NCI-H82 (cell line): ENCODE measurements around the gene ZNF846.
A peak's percentile ranks its signal among the peaks of the same experiment; 100 is the strongest.
"Not testable (repeated sequence)": the region's sequence is repeated elsewhere in the genome, so short reads cannot be mapped to it uniquely, and the experiment has no call there.

ENCODE experiments used
- DNase-seq: peaks from one replicate; lab custom pipeline; 2025; lab: John Stamatoyannopoulos, UW

Gene ZNF846

GRCh38 chr19:9768175-9769112 lies at the start of gene ZNF846:
Gene ZNF846, minus strand, starts transcription at chr19:9768738. Its CDS starts 3,788 bp downstream, at chr19:9764950.
- peak; percentile 97 for DNase-seq

DNA sequence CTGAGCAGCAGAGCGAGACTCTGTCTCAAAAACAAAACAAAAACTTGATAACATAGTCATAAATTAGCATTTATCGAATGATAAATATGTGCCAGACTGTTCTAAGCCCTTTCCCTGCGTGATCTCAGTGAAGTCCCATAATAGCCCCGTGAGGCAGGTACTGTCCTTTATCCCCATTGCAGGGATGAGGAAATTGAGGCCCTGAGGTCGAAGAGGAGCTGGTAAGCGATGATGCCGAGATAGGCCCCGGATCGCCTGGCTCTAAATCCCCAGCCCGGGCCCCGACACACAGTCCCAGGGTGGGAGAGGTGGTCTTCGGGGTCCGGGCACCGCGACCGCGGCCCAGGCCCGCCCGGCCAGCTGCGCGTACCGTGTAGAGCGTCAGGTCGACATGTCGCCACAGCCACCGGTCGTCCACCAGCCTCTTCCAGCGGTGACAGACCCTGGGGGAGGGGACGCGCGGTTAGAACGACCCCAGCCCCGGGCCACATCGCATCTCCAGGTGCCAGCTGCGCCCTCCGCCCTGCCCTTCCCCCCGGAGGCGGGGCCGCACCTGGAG lies 49.7 kb upstream of the ZNF846 start:
- no peak for DNase-seq

DNA sequence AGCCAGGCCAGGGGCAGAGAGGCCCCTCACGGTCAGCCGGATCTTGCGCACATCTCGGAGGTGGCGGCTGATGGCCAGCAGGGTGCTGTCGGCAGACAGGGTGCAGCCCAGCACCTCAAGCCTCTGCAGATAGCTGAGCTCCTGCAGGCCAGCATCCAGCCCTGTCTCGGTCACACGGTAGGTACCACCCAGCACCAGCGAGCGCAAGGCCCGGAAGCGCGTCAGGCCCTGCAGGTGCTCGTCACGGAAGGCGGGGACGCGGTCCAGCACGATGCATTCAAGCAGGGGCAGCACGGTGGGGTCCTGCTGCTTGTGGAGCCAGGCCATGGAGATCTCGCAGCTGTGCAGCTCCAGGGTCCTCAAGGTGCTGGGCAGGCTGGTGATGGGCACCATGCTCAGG lies 42.6 kb upstream of the ZNF846 start:
- no peak for DNase-seq

DNA sequence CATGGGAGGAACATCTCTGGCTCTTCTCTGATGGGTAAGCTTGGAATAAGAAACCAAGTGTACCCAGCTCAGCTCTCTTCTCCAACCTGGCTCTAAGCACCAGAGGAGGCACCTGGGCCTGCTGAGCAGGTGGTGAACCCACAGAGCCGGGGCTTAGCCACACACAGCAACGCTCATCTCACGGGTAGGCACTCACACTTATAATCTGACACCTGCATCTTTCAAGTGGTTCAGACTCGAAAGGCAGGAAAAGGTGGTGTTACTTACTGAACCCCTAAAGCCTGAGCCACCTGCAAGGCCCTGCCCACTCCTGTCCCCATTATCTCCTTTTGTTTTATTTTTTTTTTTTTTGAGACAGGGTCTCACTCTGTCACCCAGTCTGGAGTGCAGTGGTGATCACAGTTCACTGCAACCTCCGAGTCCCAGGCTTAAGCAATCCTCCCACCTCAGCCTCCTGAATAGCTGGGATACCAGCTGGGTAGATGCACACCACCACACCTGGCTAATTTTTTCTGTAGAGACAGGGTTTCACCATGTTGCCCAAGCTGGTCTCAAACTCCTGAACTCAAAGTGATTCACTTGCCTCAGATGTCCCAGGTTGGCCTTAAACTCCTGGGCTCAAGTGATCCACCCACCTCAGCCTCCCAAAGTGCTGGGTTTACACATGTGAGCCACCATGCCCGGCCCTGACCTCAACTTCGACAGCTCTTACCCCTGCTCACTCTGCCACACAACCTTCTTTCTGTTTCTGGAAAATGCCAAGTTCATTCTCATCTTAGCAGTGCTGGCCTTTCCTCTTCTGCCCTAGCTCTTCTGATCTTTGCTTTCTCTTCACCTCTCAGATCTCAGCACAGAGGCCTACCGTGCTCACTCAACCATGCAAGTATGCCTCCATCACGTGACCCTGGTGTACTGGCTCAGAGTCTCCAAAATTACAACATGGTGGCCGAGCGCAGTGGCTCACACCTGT lies 40.6 kb upstream of the ZNF846 start:
- DNase-seq, result no peak

DNA sequence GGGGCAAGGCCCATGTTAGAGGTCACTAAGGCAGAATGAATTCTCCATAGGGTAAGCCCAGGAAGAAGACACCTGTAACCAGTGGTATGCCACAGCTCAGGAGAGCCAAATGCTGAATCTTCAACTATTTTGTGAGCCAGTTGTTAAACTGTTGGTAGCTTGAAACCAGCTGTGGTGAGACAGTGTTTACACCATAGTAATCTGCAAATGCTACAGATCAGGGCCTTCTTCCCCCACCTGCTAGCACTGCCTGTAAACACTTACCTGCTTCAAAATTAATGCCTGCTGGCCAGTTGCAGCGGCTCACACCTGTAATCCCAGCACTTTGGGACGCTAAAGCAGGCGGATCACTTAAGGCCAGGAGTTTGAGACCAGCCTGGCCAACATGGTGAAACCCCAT lies 38.3 kb upstream of the ZNF846 start:
- no peak for DNase-seq

DNA sequence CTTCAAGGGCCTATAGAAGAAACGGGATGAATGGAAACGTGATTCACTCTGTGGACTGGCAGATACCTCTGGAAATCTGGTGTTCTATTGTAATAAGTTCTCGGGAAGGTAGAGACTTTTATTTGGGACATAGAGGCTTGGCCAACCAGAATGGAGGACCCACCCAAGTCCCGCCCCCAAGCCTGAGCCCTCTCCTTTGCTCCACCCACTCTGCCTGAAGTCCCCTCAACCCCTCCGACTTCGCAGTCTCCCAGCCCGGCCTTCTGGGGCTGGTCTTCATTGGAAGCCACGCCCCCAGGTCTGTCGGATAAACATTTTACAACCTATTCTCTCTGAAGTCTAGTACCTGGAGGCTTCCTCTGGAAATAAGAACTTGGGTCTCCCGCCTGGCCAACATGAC lies 33.4 kb upstream of the ZNF846 start:
- peak; percentile 39 for DNase-seq

- no peak for DNase-seq
Measured at GRCh38 chr19:9799162-9799561, 30.6 kb upstream of the ZNF846 start.

DNA sequence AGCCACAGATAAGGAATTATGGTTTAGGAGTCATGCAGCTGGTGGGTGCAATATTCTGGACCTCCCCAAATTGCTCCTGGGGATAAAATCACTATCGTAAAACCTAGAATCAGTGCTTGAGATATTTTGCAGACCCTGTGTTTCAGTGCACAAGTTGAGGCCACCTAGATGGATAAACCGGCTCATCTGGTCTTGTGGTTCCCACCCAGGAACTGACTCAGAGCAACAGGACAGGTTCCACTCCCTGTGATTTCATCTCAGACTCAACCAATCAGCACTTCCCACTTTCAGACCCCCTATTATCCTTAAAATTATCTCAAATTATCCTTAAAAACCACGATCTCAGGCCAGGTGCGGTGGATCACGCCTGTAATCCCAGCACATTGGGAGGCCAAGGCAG lies 29.3 kb upstream of the ZNF846 start:
- DNase-seq, result no peak

DNA sequence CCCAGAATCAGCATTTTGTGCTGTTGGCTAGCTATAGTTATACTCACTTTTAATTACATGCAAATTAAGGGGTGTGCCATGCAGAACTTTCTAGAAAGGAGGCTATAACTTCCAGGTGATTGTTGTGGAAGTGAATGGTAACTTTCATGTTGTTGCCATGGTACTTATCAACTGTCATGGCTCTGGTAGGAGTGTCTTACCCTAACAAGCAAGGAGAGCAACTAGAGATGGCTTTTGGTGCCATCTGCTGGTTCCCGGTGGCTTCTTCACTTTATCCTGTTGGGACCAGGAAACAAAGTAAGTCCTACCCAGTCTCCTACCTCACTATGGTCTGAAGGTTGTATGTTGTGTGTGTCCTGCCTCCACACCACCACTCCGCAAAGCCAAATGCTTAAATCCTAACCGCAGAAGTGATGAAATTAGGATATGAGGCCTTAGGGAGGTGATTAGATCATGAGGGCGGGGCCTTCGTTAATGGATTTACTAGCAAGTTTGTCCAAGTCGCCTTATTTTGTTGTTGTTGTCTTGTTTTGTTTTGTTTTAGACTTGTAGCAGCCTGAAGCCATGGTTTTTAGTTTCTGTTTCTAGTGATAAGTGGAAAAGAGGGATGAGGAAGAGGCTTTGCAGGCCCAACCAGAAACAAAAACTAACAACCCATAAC lies 27.7 kb upstream of the ZNF846 start:
- peak; percentile 89 for DNase-seq

DNA sequence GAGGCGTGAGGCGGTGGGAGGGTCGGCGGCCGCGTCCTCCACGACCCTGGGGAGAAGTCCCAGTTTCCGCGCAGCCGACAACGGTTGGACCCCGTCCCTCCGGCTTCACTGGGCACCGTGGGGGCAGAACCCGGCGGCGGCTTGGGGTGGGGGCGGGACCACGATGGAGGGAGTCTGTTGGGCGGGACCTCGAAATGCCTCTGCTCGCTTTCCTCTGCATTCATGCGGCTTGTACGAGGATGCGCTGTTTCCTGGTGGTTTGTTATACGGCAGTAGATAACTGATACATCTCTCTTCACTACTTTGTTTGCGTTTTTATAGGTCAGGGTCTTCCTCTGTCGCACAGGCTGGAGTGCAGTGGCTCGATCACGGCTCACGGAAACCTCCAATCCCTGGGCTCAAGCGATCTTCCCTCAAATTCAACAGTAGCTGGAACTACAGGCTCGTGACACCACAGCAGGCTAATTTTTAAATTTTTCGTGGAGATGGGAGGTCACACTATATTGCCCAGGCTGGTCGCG lies 24.6 kb upstream of the ZNF846 start:
- DNase-seq, result peak; percentile 59

DNA sequence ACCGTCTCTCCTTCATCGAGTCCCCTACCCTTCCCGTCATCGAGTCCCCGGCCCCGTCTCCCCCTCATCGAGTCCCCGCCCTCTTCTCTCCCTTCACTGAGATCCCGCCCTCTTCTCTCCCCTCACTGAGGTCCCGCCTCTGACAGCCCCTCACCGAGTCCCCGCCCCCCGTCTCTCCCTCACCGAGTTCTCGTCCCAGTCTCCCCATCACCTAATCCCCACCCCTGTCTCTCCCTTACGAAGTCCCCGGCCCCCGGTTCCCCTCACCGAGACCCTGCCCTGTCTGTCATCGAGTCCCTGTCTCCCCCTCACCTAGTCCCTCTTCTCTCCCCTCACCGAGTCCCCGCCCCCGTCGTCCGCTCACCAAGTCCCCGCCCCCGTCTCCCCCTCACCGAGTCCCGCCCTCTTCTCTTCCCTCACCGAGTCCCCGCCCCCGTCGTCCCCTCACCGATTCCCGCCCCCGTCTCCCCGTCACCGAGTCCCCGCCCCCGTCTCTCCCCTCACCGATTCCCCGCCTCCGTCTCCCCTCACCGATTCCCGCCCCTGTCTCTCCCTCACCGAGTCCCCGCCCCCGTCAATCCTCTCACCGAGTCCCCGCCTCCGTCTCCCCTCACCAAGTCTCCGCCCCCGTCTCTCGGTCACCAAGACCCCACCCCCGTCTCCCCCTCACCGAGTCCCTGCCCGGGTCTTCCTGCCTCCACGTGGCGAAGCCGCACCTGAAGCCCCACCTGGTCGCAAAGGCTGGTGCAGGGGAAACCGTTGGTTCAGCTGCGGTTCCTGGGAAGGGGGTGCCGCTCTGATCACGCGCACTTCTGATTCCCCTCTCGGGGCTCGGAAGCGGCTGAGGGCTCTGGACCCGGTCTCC lies 23.9 kb upstream of the ZNF846 start:
- DNase-seq, result peak; percentile 97

- peak; percentile 97 for DNase-seq
Measured at GRCh38 chr19:9791552-9792205, 23.1 kb upstream of the ZNF846 start.

GRCh38 chr19:9791073-9791367 lies 22.5 kb upstream of the ZNF846 start:
- not testable (repeated sequence) for DNase-seq

GRCh38 chr19:9789579-9789978 lies 21.0 kb upstream of the ZNF846 start:
- not testable (repeated sequence) for DNase-seq

DNA sequence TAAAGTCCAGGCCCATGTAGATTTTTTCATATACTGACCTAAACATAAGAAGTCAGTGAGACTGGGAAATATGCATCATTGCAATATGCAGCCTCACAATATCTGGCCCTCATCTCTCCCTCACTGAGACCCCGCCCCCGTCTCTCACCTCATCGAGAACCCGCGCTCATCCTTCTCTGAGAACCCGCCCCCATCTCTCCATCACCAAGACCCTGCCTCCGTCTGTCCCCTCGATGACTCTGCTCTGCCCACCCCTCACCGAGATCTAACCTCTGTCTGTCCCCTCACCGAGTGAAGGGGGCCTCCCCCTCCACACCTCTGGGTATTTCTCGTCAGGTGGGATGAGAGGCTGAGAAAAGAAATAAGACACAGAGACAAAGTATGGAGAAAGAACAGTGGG lies 20.5 kb upstream of the ZNF846 start:
- no peak for DNase-seq

- not testable (repeated sequence) for DNase-seq
Measured at GRCh38 chr19:9788604-9789003, 20.1 kb upstream of the ZNF846 start.

DNA sequence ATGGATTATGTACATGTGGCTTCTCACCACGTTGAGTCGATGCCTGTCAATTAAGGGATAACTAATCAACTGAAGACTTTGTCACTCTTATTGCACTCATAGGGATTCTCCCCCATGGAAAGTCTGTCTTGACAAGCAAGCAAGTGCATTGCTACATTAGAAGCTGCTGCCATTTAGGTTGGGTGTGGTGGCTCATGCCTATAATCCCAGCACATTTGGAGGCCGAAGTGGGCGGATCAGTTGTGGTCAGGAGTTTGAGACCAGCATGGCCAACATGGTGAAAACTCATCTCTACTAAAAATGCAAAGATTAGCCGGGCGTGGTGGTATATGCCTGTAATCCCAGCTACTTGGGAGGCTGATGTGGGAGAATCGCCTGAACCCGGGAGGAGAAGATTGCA lies 18.3 kb upstream of the ZNF846 start:
- no peak for DNase-seq

GRCh38 chr19:9786342-9786741 lies 17.8 kb upstream of the ZNF846 start:
- DNase-seq, result no peak

DNA sequence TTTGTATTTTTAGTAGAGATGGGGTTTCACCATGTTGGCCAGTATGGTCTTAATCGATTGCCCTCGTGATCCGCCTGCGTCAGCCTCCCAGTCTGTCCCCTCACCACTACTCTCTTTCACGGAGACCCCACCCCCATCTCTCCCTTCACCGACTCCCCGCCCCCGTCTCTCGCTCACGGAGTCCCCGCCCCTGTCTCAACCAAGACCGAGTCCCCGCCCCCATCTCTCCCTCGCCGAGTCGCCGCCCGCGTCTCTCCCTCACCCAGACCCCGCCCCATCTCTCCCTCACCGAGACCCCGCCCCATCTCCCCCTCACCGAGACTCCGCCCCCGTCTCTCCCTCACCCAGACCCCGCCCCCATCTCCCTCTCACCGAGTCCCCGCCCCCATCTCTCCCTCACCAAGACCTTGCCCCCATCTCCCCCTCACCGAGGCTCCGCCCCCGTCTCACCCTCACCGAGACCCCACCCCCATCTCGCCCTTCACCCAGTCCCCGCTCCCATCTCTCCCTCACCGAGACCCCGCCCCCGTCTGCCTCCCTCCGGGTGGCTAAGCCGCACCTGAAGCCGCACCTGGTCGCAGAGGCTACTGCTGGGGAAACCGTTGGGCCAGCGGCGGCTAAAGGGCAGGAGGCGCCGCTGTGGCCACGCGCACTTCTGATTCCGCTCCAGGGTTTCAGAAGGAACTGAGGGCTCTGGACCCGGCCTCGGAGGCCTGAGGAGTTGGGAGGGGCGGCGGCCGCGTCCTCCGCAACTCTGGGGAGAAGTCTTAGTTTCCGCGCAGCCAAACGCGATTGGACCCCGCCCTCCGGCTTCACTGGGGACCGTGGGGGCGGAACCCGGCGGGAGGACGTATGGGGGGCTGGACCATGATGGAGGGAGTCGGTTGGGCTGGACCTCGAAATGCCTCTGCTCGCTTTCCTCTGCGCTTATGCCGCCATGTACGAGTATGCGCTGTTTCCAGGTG lies 17.1 kb upstream of the ZNF846 start:
- peak; percentile 98 for DNase-seq
